Amniotic epithelial cell (primary cell): ENCODE measurements around the gene PACS2.
"Not testable (repeated sequence)": the region's sequence is repeated elsewhere in the genome, so short reads cannot be mapped to it uniquely, and the experiment has no call there.

Experiments
- DNase-seq: peaks from one replicate; pipeline ENCODE4 v3.0.0-alpha.2; 2010; ENCODE audit warnings: low read depth

The PACS2 gene

DNA sequence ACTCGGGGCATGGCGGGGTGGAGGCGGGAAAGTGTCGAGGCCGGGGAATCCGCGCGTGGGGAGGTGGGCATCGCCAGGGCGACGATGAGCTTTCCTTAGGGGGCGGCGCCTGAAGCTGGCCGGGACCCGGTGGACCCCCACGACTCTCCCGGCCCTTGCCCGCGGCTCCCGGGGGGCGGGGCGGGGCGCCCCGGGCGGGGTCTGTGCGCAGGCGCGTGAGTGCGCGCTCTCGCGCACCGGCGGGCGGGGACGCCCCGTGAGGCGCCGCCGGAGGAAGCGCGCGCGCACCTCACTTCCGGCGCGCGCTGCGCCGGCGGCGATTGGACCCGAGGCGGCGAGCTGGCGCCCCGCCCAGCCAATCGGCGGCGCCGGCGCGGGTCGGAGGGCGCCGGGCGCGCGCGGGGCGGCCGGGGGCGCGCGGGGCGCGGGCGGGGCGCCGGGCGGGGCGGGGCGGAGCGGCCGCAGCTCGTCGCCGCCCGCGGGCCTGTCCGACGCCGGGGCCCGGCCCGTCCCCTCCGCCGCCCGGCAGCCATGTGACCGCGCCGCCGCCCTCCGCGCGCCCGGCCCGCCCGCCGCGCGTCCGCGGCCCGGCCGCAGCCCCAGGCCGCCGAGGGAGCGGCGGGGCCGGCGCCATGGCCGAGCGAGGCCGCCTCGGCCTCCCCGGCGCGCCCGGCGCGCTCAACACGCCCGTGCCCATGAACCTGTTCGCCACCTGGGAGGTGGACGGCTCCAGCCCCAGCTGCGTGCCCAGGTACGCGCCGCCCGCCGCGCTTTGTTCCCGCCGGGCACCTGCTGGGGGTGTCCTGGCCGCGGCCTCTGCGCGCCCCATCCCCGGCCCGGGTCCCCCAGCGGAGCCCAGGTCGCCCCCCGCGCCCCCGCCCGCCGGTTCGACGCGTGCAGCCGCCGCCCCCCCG lies at the start of gene PACS2:
Gene PACS2, plus strand, starts transcription at position 462 of the 914 bp plus-strand sequence. Its CDS starts 171 bp downstream, at position 633.
- peak; percentile 74 for DNase-seq

DNA sequence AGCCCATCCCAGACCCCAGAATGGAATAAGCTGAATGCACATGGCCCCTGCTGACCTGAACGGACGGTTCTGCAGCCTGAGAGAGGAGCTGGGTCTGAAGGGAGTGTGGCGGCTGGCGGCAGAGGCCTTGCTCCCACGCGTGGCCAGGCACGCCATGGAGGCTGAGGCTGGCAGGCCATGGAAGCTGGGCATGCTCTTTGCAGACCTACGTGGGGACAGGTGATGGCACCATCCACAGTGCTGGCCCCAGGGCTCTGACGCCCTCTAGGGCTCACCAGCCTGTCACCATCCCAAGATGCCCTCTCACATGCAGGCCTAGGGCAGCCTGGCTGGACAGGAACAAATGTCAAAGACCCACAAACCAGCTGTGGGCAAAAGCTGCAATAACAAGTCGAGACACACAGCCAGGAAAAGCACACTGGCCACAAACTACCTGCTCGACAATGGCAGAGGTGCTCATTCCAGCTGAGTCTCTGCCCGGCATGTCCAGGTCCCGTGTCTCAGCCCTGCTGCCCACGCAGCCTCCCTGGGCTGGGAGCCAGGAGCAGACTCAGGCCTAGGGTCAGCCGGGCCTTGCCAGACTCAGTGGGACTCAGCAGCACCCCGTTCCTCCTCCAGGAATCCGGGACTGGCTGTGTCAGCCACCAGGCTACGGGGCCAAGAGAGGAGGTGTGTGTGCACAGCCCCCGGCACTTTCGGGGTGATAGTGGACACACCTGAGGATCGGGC lies 46.6 kb upstream of the PACS2 start:
- no peak for DNase-seq

DNA sequence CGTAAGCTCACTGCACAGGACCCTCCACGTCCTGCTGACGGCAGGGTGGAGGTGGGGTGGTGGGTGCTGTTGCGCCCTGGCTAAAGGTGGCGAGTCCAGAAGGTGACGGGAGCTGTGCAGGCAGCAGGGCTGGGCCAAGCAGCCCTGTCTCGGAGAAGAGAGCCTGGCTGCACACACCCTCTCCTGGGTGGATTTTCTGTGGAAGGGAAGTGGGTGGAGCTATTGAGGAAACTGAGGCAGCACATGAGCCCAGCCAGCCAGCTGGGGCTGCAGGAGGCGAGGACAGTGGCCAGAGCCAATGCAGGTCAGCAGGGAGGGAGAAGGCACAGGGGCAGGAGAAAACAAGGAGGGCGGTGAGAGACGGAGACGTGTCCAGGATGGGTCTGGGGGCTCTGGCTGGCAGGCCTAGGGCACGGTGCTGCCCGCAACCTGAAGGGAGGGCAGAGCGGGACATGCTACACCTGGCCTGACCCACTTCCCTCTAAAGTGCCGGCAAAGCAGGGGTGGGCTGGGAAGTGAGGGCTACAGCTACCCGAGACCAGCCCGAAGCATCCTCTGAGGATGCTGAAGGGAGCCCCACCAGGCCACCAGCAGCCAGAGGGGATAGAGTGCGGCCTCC lies 45.7 kb upstream of the PACS2 start:
- no peak for DNase-seq

DNA sequence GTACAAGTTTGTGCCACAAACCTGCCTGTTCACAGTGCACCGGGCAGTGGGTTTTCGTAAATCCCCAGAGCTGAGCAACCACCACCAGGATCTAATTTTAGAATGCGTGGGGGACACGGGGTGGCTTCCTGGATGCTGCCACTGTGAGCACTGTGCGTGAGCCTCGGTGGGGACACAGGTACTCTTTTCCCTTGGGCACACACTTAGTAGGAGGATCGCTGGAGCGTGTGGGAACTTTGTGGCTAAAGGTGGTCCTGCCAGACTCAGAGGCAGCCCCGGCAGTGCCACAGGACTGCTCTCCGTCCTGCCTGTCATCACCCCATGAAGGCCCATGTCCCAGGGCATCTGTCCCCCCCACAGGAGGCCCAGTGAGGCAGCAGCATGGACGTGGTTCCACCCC lies 45.1 kb upstream of the PACS2 start:
- no peak for DNase-seq

DNA sequence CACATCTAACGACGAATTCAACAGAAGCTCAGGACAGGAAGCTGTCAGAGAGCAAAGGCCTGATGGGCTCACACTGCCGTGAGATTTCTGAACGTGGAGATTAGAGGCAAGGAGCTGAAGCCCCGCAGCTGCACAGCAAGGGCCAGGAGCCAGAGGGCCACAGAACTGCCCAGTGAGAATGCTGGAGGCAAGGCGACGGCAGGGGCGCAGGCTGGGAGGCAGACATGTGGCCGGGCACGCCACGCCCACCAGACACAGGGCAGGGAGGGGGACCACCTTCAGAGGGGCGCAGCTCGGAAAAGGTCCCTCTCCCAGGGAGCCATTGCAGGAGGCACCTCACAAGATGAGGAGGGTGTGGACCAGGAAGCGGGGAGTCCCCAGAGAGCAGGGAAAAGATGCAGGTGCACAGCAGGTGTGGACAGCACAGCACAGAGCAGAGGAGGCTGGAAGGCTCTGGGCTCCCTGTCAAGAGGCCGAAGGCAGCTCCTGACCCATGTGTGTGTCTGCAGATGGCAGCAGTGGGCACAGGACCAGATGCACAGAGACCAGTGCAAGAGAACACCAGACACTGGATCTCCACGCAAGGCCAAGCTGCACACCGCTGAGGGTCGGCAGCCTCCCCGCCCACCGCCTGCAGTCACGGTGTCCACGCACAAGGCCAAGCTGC lies 43.2 kb upstream of the PACS2 start:
- no peak for DNase-seq

DNA sequence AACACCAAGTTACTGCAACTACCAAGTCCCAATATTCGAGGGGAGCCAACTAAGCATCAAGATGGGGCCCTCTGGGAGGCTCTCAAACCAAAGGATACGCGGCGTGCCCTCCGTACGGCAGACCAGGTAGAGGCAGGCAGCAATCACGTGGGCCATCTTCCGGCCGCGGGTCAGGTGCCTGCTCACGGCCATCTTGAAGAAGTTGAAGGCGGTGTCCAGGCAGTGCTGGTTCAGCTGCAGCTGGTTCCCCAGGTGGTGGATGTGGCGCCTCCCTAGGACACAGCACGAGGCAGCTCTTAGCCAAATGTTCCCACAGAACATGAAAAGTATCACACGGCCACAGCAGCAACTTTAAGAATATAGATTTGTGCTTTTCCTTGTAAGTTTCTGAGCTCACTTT lies 41.9 kb upstream of the PACS2 start:
- no peak for DNase-seq

DNA sequence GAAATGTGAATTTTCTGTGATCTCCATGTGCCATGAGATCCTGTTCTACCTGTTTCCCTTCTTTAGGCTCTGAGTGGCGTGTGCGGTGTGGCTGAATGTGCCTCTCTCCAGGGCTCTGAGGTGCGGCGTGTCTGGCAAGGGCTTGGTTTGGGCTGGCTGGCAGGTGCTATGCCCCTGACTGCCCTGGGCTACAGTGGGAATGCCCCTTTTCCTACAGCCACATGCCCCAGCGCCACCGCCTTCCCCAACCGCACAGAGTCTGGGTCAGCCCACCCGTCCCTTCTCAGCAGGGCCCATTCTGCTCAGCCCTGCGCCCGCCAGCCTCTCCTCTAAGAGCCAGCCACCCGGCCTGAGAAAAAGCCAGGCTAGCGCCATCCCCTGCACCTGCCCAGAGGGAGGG lies 41.5 kb upstream of the PACS2 start:
- no peak for DNase-seq

DNA sequence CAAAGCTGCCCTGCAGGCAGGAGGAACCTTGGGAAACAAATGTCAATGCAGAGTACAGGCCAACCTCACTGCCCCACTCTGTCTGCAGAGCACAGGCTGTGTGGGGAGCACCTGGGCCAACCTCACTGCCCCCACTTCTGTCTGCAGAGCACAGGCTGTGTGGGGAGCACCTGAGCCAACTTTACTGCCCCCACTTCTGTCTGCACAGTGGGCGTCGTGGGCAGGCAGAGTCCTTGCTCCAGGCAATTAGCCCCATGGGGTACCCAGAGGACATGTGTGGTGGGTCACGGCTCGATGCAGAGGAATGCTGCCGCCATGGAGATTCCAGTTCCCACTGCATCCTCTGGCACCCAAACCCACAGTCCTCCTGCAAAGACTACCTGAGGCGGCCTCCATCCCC lies 39.9 kb upstream of the PACS2 start:
- DNase-seq, result no peak

DNA sequence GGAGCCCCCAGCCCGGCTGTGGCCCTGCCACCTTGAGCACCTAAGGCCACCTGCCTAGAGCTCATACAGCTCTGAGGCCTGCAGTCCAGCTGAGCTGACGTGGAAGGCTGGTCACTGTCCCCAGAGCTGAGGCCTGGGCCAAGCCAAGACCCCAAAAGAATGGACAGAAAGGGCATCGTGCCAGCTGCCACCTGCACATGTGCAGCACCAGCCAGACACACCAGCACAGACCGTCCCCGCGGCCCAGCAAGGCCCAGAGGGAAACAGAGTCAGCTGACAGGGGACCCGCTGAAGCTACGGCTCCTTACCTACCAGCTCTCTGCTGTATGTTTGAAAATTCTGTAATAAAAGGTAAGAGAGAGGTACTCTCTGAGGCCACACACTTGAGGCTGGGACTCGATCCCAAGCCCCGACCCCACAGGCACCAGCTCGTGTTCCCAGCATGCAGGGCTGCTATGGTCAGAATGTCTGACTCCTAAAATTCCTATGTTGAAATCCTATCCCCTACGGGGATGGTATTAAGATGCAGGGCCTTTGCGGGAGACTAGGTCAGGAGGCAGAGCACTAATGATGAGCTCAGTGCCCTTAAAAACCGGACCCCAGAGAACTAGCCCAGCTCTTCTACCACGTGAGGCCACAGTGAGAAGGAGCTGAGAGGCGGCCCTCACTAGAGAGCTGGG lies 39.1 kb upstream of the PACS2 start:
- peak; percentile 69 for DNase-seq

DNA sequence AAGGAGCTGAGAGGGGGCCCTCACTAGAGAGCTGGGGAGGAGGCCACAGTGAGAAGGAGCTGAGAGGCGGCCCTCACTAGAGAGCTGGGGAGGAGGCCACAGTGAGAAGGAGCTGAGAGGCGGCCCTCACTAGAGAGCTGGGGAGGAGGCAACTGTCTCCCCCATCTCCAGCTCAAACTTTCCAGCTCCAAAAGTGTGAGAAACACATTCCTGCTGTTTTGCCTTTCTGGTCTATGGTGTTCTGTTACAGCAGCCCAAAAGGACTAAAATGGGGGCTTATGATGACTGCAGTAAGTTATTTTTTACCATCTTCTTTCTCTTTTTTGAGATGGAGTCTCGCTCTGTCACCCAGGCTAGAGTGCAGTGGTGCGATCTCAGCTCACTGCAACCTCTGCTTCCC lies 37.1 kb upstream of the PACS2 start:
- DNase-seq, result not testable (repeated sequence)

DNA sequence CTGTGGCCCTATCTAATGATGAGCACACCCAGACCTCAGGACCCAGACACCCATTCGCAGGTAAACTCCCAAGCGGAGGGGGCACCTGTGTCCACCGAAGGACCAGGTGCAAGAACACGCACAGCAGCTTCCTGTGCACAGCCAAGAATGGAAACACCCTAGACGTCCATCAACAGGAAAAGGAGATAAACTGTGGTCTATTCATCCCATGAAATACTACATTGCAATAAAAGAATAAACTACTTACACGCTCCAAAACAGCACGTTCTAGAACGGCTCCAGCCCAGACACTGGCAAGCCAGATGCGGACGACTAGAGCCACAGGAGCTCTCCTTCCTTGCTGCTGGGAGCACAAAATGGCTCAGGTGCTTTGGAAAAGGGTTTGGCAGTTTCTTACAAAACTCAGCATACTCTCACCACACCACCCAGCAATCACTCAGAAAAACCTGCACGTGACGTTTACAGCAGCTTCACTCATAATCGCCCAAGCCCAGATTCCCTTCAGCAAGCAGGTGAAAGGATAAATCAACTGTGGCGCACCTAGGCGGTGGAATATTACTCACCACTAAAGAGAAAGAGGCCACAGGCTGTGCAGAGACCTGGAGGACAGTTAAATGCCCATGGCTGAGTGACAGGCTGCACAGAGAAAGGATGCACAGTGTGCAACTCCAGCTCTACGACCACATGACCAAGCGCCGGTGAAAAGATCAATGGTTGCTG lies 34.7 kb upstream of the PACS2 start:
- no peak for DNase-seq

DNA sequence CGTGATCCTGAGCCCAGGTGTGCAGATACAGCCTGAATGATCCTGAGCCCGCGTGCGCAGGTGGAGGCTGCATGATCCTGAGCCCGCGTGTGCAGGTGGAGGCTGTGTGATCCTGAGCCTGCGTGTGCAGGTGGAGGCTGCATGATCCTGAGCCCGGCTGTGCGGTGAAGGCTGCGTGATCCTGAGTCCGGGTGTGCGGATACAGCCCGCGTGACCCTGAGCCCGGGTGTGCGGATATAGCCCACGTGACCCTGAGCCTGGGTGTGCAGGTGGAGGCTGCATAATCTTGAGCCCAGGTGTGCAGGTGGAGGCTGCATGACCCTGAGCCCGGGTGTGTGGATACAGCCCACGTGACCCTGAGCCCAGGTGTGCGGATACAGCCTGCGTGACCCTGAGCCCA lies 34.0 kb upstream of the PACS2 start:
- DNase-seq, result no peak

DNA sequence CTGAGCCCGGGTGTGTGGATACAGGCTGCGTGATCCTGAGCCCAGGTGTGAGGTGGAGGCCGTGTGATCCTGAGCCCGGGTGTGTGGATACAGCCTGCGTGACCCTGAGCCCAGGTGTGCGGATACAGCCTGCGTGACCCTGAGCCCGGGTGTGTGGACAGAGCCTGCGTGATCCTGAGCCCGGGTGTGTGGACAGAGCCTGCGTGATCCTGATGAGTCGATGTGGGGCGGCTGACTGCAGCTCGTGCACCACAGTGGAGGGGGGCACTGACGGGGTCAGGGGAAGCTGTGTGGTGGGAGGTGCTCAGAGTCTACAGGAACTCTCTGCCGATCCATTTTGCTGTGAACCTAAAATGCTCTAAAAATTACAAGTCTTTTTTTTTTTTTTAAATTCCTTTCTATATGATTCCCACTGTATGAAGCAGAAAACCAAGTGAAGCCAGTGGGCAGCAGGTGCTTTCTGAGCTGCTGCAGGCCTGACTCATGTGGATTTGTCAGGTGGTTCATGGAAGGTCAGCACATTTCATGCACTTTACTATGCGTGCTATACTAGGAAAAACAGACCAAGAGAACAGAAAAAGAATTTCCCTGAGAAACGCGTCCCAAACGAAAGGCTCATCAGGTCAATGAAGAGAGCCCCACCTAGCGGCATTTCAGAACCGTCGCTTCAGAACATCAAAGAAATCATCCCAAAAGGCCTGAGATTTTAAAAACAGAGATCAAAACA lies 33.0 kb upstream of the PACS2 start:
- peak; percentile 88 for DNase-seq

DNA sequence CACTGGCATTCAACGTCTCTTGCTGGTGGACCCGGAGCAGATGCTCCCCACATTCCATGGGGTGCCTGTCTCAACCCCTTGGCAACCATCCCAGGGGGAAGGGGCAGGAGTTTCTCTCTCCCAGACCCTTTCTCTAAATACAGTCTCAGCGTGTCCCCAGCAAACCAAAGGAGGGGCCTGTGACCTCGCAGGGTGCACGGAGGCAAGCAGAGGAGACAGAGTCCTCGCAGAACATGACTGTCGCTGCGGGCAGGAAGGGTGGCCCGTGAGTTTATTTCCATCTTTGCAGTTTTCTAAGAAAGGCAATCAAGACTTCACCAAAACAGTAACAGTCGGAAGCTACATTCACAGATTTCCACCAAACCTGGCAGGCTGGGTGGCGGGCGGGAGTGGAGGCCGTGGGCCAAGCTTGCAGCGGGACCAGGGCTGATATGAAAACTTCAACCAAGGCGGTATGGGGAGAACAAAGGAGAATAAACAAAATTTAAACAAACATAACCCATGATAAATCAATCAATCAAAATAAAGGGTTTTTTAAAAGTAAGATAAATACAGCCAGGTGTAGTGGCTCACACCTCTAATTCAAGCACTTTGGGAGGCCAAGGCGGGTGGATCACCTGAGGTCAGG lies 32.3 kb upstream of the PACS2 start:
- DNase-seq, result no peak

DNA sequence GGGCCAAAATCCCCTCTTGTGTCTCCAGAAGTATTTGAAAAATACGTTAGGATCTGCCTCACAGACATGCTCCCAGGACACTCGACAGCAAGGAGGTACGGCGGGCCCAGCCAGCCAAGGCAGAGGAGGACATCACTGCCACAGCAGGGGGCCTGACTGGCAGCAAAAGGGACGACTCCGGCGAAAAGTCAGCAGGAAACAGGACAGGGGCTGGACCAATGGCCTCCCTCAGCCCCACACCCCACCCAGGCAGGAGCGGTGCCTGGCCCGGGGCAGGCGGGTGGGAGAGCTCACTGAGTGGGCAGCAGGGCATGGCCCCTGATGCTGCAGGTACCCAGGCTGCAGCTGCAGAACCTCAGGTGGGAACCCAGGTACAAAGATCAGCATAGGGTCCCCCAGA lies 31.5 kb upstream of the PACS2 start:
- DNase-seq, result no peak

DNA sequence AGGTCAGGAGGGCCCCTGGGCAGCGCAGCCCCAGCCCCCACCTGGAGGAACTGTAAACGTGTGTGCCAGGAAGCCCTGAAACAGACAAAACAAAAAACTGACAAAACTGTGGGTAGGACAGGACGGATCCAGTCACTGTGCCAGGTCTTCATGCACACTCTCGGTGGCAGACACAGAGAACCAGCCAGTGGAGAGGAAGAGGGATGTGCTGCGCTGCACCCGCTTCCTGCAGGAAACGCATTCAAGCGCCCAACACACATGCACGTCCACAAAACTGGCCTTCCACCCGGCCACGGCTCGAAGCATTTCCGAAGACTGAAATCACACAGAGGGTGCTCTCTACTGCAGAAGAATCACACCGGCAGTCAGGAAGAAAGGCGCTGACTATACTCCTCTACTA lies 30.6 kb upstream of the PACS2 start:
- DNase-seq, result no peak

DNA sequence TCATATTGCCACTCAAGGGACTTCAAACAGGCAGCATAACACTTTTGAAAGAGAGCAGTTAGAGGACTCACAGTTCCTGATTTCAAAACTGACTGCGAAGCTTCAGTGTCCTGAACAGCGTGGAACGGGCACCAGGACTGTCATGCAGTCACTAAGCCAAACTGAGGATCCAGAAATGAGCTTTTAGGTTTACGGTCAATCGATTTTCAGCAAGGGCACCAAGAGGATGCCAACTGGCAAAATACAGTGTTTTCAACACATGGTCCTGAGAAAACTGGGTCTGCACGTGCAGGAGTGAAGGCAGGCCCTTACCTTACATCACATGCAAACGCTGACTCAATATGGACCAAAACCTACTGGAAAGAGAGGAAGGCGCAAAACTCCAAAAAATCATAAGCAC lies 29.4 kb upstream of the PACS2 start:
- DNase-seq, result no peak

DNA sequence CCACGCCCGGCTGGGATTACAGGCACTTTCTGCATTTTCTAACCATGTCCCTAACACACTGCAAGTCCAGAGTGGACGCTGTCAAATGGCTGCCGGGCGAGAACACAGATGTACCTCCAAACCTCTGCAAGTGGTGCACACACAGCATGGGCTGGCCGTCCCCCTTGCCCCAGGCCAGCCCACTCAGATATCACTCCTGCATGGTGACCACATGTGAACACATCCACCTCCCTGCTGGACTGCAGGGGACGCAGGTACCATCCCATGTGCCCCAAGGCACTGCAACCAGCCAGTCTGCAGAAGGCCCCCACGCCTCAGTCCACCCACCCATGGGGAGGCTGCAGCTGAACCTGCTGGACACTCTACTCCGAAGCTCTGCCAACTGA lies 27.8 kb upstream of the PACS2 start:
- DNase-seq, result no peak

DNA sequence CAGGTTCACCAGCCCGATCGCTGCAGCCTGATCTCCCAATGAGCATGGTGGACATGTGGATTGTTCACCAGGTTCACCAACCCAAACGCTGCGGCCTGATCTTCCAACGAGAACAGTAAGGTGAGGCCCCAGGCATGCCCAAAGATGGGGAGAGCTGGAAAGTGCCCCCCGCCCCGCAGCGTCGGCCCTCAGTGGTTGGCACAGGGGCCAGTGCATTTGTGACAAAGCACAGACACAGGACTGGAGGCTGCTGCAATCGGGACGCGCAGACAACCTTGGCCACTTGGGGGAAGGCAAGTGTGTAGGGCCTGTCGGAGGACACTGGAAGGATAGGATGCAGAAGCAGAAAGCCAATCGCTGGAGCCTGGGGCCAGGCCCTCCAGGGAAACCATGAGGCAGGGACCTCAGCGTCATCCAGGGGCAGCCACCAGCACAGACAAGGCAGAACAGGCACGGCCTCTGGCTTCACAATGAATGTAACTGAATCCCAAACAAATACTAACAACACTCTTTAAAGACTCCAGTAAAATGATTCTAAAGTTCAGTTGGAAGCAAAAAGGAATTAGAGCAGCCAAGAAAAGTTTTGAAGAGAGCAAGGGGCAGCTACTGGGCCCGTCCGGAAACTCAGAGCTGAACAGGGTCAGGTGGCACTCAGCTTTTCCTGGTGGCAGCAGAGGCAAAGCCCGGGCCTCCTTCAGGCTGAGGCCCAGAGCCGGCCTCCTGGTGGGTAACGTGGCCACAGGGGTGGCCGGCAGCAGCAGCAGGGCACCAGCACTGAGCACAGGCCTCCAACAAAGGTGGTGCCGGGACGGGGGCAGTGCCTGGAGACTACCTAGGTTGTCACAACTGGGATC lies 27.1 kb upstream of the PACS2 start:
- DNase-seq, result no peak
